NCI-H446 (cell line): ENCODE results near the gene TTC27.
"Not testable (repeated sequence)": the region's sequence is repeated elsewhere in the genome, so short reads cannot be mapped to it uniquely, and the experiment has no call there.

Experiments
- DNase-seq, 2 experiments: peaks; one replicate each; lab custom pipeline; 2025; lab: John Stamatoyannopoulos, UW

TTC27 gene

DNA sequence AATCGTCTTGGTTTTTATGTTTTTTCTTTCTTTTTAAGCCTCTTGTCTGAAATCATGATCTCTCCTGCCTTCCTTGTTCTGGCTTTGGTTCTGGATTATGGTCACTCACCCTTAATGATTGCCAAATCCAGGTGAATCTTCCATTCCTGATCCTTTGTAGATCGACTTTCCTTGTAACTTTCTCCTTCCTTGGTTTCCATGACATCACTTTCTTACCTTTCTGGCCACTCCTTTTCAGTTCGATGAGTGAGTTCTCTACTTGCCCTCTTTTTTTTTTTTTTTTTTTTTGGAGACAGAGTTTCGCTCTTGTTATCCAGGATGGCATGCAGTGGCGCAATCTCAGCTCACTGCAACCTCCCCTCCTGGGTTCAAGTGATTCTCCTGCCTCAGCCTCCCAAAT, 179.8 kb downstream of the TTC27 start:
- DNase-seq = no peak

DNA sequence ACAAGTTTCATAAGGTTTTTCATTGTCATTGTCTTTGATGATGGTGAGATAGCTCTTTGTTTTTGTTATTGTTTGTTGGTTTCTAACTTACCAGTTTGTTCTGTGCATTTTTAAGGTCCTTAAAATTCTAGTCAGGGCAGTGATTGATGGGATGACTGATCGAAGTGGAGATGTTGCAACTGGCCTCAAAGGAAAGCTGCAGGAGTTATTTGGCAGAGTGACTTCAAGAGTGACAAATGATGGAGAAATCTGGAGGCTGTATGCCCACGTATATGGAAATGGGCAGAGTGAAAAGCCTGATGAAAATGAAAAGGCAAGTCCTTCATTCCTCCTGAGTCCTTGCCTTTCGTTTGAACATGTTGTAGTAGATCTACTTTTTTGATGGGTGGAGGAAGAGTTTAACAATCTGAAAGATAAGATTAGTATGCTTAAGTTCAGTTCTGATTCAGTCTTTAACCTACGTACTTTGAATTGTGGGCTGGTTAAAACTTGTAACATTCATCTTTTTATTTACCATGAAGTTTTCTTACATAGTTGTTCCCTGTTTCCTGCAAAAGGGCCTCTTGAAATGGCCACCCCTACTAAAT, 183.2 kb downstream of the TTC27 start:
- no peak for DNase-seq

DNA sequence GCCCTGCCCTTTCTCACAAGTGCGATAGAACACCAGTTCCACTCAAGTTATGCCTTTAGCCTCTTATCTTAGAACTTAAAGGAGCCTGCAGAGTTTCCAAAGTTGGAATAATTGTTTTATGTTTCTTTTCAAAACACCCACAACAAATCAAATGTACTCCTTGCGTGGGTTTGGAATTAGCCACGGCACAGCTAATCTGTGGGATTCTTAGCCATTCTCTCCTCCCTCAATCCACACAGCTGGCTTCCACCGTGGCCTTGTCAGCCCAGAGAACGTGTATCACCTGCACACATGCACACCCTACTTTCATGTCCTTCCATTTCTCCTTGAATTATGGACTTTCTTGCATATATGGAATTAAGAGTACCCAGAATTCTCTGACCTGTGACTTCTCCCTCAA, 183.8 kb downstream of the TTC27 start:
- DNase-seq = no peak

DNA sequence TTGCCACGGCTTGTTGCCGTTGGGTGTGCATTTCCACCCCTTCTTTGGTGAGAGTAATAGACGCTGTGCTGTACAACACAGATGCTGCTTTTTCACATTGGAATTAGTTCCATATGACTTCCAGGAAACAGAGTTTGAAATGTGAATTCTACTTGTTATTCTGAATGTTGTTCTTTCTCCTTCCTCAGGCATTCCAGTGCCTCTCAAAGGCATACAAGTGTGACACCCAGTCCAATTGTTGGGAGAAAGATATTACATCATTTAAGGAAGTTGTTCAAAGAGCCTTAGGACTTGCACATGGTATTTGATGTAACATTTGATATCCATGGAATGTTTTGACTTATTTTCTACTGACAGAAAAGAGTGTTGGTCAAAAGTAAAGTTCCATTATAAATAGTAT, 184.5 kb downstream of the TTC27 start:
- DNase-seq = no peak

DNA sequence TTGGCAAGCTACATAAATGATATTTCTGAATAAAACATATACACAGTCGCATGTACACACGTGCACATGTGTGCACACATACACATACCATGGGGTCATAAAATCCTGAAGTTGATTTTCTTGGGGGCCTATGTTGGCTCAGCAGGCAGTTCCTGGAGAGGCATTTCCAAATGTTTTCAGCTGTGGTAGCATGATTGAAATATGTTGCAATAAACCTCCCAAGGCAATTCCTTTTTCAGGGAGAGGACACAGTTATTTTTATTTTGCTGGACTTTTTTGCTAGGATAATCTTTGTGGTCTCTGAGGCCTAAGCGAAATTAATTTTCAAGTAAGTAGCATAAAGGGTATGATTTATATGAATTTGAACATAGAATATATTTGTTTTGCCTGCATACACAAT, 192.2 kb downstream of the TTC27 start:
- no peak for DNase-seq

DNA sequence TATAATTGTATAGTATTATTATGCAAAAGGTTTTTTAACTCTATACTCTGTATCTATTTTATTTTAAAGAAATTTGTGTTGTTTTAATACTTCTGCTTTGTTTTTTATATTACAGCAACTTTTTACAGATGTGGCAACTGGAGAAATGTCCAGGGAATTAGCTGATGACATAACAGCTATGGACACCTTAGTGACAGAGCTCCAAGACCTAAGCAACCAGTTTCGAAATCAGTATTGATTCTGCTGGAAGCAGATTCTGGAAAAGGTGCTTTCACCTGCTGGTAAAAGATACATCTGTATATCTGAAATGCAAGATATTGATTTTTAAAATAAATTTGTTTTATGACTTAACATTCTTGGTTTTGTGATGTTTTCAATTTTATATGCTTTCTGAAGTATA, 192.9 kb downstream of the TTC27 start:
- DNase-seq = no peak

DNA sequence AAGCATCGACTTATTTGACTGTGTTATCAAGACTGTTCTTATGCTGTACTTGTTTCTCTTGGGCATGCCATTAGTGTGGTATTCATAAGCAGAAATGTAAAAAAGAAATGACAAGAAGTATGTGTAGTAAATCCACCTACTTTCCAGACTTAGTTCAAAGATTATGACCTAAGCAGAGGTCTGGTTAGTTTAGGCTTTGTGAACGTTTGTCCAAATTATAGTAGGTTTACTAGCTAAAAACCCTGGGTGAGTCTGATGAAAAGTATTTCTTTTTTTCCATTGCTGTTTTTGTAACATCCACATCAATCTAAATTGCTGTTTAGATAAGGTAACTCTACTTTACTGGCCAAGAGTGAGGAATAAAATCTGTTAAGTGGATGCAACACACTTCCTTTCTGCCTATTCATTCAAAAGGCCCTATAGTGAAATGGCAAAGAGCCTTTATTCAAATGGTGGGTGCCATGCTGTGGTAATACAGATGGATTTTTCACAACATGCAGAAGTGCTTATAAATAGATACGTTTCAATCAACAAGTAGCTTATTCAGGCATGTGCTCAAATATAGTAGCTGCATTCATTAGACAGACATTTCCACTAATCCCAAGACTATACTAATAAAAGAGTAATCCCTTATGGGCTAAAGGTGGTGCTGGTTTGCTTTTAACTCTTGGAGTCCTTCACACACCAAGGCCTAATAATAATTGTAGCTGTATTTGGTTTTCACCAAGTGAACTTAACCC, 196.4 kb downstream of the TTC27 start:
- no peak for DNase-seq

DNA sequence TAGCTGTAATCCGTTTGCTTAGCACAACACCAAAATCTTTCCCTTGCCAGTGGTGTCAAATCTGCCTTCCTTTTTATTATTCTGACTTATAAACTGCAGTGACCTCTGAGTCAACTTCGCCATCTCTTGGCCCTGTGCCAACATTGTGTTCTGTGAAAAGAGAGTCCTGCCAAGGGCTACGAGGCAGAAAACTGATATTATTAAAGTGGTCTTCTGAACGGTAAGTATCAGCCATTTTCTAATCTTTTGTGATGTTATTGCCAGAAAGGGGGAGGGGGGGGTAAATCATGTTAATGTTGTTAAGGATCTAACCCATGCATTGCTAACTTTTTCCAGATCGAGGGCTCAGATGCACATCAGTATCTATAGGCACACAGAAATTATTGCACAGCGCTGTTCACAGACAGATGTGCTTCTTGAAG, 197.5 kb downstream of the TTC27 start:
- DNase-seq = no peak

DNA sequence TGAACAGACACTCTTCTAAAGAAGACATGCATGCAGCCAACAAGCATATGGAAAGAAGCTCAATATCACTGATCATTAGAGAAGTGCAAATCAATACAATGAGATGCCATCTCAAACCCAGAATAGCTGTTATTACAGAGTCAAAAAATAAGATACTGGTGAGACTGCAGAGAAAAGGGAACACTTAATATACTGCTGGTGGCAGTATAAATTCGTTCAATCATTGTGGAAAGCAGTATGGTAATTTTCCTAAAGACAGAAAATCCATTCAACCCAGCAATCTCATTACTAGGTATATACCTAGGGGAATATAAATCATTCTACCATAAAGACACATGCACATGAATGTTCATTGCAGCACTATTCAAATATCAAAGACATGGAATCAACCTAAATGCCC, 202.3 kb downstream of the TTC27 start:
- no peak for DNase-seq

DNA sequence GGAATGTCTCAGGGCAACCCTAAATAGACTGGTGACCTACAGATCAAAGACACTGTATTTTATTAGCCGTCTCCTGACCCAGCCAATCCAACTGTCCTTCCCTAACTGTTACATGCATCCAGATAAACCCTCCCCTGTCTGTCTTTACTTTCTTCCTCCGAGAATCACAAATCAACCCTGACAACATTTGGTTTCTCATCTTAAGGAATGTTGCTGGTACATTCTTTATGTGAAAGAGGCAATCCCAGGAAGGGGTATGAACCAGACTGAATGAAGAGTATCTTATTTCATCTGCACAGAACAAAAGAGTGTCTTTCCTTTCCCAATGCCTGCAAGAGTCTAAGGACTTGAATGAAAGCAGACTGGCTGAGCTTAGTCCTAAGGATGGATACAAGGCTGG, 205.0 kb downstream of the TTC27 start:
- DNase-seq = no peak

DNA sequence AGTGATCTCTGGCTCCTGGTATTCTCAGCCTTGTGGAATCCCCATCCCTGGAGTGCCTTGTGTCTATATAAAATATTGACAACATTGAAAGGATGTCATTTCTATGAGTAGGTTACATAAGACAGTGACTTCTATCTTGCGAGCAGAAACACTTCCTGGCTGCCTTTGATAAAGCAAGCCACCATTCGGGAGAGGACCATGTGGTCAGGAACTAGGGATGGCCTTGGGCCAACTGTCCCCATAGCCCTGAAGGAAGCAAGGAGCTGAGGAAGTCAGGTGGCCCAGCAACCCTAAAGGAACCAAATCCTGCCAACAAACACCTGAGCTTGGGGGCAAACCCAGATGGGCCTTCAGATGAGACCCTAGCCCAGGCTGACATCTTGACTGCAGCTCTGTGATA, 205.9 kb downstream of the TTC27 start:
- no peak for DNase-seq

DNA sequence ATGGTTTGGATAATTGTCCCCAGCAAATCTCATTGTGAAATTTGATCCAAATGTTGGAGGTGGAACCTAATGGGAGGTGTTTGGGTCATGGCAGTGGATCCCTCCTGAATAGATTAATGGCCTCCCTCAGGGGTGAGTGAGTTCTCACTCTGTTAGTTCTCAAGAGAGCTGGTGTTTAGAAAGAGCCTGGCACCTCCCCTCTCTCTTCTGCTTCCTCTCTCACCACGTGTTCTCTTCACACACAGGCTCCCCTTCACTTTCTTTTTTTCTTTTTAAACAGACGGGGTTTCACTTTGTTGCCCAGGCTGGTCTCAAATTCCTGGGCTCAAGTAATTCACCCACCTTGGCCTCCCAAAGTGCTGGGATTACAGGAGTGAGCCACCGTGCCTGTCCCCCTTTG, 207.3 kb downstream of the TTC27 start:
- DNase-seq = no peak

DNA sequence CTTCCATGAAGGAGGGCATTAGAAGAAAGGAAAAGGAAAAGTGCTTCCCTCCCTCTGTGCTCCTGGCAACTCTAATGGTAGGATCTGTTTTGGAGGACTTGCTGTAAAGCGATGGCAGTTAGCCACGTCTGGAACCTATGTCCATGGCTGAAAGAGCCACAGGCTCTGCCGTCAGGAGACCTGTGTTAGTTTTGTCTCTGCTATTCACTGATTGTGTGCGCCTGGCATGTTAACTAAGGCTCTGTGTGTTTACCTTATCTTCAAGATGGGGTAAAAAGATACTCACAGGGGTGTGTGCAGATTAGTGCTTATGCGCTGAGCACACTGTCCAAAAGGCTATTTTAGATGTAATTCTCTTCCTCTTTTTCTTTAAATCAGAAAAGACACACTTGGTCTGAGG, 209.1 kb downstream of the TTC27 start:
- DNase-seq = no peak

DNA sequence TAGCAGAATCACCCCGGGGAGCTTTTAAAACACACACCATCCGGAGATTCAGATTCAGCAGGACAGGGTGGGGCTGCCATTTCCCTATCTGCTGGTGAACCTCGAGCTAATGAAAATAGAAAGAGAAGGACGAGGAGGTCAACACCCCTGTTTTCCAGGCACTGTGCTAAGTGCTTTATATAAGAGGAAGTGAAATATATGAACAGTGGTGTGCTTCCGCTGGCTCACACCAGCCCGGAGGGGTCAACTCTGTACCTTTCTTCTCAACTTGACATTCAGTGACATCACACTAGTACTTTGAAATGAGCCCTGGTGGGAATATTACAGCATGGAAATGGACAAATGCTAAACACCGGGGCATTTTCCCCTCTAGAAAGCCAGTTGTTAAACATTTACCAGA, 210.6 kb downstream of the TTC27 start:
- no peak for DNase-seq

DNA sequence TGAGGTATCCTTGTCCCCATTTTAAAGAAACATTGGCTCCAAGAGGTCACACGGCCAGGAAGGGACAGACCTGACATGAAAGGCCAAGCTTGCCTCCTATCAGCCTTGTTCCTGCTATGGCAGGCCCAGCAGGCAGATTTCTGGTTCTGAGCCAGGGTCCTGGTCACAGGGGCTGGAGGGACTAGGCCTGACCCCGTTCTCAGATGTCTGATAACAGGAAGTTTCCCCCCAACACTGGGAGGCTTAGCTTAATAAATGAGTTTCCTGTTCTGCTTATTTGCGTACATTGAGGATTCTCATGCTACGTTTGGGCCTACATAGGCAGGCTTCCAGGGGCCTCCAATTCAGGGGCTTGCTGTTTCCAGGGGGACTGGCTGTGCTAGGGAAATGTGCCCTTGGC, 211.1 kb downstream of the TTC27 start:
- DNase-seq = no peak

DNA sequence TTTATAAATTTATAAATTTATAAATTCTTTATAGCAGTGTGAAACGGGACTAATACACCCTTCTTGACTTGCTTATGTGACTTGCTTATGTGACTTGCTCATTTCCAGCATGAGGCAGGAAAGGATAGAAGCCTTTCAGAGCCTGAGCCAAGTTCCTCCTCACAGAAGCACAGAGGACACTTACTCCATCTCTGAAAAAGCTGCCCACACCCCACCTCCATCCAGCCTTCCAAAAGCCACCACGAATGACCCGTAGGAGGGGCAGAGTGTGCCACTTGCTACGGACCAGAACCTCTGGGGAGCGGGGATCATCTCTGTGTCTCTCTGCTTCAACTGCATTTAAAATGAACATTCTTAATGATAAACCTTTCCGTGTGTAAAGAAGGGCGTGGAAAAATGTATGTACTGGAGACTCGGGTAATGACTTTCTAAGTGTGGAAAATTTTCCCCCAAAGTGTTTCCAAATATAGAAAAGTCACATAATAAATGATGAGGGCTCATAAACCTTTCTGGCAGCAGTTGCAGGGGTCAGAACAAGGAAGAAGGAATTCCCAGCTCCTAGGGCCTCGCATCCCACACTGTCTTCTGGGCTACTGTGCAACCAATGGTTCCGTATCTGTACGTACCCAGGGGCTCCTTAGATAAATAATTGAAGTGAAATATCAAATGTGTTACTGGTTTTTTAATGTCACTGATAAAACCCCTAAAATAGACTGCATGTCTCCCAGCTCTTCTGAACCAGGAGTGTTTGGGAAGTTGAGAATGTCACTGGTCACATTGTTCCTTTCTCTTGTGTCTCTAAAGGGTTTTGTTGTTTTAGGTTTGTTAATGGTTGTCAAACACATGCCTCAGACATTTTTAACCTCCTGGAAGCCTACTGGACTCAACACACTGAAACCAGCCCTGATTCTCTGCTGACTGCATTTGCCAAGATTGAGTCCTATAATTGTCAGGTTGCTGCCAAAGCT, 214.4 kb downstream of the TTC27 start:
- DNase-seq = no peak

DNA sequence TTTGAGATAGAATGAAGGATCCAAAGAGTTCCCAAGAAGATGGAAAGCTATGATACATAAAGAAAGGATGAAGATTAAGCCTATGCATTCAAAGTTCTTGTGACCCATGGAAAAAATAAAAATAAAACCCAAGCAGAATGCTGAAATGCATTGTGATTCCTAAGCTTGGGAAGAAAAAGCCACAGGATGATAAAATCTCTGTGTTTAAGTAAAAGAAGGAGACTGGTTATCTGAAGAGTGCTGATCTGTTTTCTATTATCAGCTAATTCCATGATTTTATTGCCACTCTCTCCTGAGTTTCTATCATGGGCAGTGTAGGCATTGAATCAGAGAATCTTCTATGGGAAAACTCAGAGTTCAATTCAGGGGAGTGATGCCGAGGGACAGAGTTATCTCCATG, 215.8 kb downstream of the TTC27 start:
- DNase-seq = no peak

DNA sequence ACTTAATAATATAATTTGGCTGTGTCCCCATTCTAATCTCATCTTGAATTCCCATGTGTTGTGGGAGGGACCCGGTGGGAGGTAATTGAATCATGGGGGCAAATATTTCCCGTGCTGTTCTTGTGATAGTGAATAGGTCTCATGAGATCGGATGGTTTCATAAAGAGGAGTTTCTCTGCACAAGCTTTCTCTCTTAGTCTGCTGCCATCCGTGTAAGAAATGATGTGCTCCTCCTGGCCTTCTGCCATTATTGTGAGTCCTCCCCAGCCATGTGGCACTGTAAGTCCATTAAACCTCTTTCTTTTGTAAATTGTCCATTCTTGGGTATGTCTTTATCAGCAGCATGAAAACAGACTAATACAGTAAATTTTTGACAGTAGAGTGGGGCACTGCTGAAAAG, 216.4 kb downstream of the TTC27 start:
- DNase-seq = no peak

DNA sequence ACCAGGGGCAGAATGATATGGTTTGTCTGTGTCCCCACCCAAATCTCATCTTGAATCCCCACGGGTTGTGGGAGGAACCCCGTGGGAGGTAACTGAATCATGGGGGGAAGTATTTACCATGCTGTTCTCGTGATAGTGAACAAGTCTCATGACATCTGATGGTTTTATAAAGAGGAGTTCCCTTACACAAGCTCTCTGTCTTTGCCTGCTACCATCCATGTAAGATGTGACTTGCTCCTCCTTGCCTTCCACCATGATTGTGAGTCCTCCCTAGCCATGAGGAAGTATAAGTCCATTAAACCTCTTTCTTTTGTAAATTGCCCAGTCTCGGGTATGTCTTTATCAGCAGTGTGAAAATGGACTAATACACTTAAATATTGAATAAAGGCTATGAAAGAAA, 218.4 kb downstream of the TTC27 start:
- not testable (repeated sequence) for DNase-seq

DNA sequence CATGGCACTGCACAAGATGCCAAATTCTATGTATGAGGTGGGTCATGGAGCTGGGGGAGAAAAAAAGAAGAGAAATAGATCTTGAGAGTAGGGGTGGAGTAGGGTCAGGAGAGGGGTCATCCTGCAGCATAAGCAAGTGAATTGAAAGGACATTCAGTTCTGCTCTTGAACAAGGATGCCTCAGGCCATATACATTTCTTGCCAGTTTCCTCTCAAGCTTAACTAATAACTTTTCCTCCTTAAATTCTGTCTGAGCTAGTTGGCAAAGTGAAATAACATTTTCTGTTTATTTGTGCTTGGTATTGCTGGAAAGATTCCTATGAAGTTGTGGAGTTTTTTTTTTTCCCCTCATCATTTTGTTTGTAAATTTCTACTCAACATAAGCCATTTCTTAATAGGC, 219.9 kb downstream of the TTC27 start:
- no peak for DNase-seq

DNA sequence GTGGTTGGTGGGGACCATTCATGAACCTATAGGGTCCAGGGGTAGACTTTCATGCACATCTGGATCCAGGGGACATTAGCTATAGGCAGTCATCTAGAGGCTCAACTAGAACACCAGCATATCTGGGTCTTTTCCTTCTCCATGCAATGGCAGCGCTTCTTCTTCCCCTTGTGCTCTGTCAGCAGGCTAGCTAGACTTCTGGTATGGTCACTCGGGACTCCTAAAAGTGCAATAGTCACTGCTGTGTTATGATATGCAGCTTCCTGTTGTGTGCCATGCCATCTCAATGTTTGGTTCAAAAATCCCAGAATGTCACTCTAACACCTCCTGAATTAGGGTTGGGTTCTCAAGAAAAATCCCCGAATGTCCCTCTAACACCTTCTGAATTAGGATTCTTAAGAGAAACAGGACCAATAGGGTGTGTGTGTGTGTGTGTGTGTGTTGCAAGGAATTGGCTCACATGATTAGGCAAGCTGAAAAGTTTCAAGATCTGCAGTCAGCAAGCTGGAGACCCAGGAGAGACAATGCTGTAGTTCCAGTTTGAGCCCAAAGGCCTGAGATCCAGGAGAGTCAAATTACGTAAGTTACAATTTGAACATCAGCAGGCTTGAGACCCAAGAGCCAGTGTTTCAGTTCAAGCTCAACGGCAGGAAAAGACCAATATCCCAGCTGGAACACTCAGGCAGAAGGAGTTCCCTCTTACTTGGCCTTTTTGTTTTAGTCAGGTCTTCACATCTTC, 221.8 kb downstream of the TTC27 start:
- no peak for DNase-seq

DNA sequence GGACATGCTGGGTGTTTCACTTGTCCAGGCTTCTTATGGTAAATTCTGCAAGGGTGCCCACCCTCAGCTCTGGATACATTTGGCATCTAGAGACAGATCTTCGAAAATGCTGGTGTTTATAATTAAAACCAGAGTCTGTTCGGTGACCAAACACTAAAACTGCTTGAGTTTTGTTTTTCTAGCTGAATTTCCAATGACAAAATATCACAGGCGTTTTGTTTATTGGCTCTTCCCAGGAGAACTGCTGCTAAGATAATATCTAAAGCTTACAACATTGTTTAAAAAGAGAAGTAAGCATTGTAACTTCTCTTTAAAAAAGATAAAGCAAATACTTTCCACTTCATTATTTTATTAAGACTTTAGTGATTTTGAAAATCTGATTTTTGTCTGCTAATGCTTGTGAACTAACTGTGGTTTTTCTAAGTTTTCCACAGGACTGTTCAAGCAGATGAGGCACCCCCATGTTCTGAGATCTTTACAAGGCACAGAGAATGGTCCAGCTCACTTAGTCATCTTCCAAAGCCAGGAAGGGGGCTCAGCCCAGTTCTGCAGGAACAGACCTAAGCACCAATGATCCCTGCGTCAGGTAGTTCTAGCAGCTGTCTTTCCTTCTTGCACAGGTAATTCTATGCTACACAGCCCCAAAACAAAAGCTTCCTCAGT, 224.1 kb downstream of the TTC27 start:
- no peak for DNase-seq
